Activated naive CD4-positive, alpha-beta T cell treated with anti-CD3 and anti-CD28 coated beads for 36 hours (primary cell): ENCODE measurements around the gene C3orf18. TPM values are rescaled to one million over a fixed set of nuclear protein-coding genes. Genes with fewer than 3 reads are reported as not detected.

Source experiments
- CTCF ChIA-PET: fragments of 350-600 bp; sonication (Branson Sonifier 250); formaldehyde crosslinking; loops from one replicate; lab custom pipeline; 2021; ENCODE audit warnings: antibody characterized with exemption; lab: Charles Lee
- DNase-seq: peaks from one replicate; pipeline ENCODE4 v3.0.0-alpha.2; 2020
- H3K27ac Mint-ChIP-seq: one replicate; pipeline ENCODE4 v1.8.0; 2021; ENCODE audit warnings: mild to moderate bottlenecking, mixed read lengths
- H3K27me3 Mint-ChIP-seq: one replicate; pipeline ENCODE4 v1.8.0; 2021; ENCODE audit warnings: low read depth, mixed read lengths
- H3K36me3 Mint-ChIP-seq: one replicate; pipeline ENCODE4 v1.8.0; 2021; ENCODE audit warnings: low read depth, mixed read lengths
- H3K4me1 Mint-ChIP-seq: one replicate; pipeline ENCODE4 v1.8.0; 2021; ENCODE audit warnings: low read depth, mixed read lengths
- H3K4me3 Mint-ChIP-seq: one replicate; pipeline ENCODE4 v1.8.0; 2021; ENCODE audit warnings: mild to moderate bottlenecking, moderate library complexity, mixed read lengths
- H3K9me3 Mint-ChIP-seq: one replicate; pipeline ENCODE4 v1.8.0; 2021; ENCODE audit warnings: mixed read lengths
- intact Hi-C: fragments of 100-400 bp; cut with micrococcal nuclease; formaldehyde crosslinking; loops from one replicate; pipeline ENCODE4 v1.15.1; 2023
- total RNA-seq, 2 experiments: library from RNA; stranded (reverse); gene quantifications; one replicate each; pipeline ENCODE4 v1.2.3, GENCODE V29; 2021

The C3orf18 gene
- total RNA-seq, 2 experiments from 2014 or later, result 3.1 to 3.8 TPM

DNA sequence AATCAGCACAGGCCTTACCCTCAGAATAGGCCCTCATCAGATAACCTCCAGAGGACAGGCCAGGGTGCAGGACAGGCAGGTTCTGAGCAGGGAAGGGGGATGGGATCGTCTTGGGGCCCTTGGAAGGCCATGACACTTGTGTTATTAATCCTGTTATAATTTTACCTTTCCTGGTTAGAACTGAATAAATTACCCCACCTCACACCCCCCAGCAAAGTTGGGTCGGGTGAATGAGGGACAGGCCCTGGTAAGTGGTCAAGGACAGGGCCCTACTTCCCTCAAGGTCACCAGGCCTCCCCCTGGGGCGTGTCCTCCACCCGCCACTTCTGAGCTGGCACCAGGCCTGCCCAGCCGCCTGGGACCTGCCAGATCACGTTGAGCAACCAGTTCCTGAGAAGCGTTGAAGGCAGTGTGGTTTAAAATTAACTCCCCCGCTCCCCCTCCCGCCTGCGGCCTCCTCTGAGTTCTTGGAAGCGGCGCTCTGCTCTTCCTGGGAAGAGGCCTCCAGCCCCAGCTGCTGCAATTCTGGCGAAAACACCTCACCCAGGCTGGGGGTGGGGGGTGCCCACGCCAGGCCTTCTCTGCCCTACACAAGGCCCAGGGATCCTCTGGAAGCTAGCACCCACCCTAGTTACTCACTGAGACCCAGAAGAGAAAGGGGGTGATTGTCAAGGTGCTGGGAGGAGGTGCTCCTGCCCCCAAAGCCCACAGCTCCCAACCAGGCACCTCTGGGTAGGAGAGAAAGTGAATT is 33.5 kb upstream of the C3orf18 start:
- peak; percentile 95 for DNase-seq
- no peaks in the 10 kb centered on the region for H3K27me3 Mint-ChIP-seq
- peak overlapping the region; percentile 100 for H3K27ac Mint-ChIP-seq
- intact Hi-C loops, result loop anchor here (1.0 kb wide), 4 partner anchors 10 to 242 kb away; partner anchors contain the start of genes CISH and TMEM115
- peak overlapping the region; percentile 68 for H3K4me3 Mint-ChIP-seq
- CTCF ChIA-PET, result interaction anchor here (5.4 to 11.1 kb wide), 3 partner anchors 11 to 29 kb away, joined by 94 to 234 read pairs (median 95); partner anchors contain the start of genes C3orf18, CISH, HEMK1 and MAPKAPK3
- peaks cover 25% of the 10 kb centered on the region for H3K36me3 Mint-ChIP-seq
- H3K4me1 Mint-ChIP-seq, result peaks cover 74% of the 10 kb centered on the region
- H3K9me3 Mint-ChIP-seq, result no peaks in the 10 kb centered on the region

DNA sequence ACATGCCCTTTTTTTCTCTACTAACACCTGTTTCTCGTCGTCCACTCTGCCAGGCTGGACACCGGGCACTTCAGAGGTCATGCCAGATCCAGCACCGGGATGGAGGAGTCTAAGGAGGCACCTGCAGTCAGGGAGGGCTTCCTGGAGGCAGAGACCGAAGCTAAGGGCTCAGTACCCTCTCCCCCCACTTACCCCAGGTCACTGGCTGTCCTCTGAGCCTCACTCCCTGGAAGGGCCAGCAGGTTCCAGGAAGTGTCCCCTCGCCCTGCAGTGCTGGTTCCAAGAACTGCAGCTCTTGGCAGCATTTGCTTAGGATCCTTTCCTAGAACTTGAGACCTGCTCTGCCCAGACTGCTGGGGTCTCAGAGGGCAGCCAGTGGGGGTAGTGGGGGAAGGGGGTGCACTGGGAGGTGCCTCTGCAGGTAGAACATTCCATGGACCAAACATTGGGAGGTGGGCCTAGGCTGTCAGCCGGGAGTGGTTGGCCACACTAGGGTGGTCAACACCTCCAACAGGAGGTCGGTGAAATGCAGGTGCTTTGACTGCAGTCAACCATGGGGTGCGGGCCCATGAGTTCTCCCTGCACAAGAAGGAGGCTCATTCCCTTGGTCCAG is 32.7 kb upstream of the C3orf18 start:
- Mint-ChIP-seq H3K27me3 (no peaks in the 10 kb centered on the region), H3K27ac (peak overlapping the region; percentile 100), H3K4me1 (peaks cover 72% of the 10 kb centered on the region), H3K36me3 (peaks cover 17% of the 10 kb centered on the region), H3K9me3 (no peaks in the 10 kb centered on the region), H3K4me3 (peak overlapping the region; percentile 36)
- intact Hi-C loops, result no loop called here
- peak; percentile 12 for DNase-seq
- CTCF ChIA-PET, result interaction anchor here (5.4 to 11.1 kb wide), 3 partner anchors 10 to 28 kb away, joined by 94 to 234 read pairs (median 95); partner anchors contain the start of genes C3orf18, CISH, HEMK1 and MAPKAPK3

DNA sequence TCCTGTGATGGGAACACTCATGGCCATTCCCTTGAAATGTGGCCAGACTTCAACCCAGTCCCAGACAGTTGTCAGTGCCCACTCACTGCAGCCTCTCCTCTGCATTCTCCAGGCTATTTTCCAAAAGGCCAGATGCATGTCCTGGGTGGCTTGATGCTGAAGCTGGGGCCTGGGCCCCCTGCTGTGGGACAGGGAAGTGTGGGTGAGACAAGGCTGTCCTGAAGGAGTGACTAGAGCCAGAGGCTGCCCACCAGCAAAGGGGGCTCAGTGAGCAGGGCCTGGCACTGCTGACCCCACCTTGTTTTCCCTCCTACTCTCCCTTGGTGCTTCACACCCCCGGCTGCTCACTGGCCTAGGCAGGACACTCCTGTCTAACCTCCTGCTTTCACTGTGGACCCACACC is 32.2 kb upstream of the C3orf18 start:
- peak overlapping the region; percentile 36 for H3K4me3 Mint-ChIP-seq
- peaks cover 13% of the 10 kb centered on the region for H3K36me3 Mint-ChIP-seq
- peak overlapping the region; percentile 100 for H3K27ac Mint-ChIP-seq
- CTCF ChIA-PET, result interaction anchor here (1.7 to 7.8 kb wide), 3 partner anchors 10 to 29 kb away, joined by 7 to 95 read pairs (median 94); partner anchors contain the start of genes CISH and MAPKAPK3
- intact Hi-C loops, result loop anchor here (10.0 kb wide), 1 partner anchor 1455 kb away; the partner anchor contains the start of gene DUSP7
- no peak for DNase-seq
- H3K9me3 Mint-ChIP-seq, result no peaks in the 10 kb centered on the region
- no peaks in the 10 kb centered on the region for H3K27me3 Mint-ChIP-seq
- H3K4me1 Mint-ChIP-seq, result peaks cover 72% of the 10 kb centered on the region

DNA sequence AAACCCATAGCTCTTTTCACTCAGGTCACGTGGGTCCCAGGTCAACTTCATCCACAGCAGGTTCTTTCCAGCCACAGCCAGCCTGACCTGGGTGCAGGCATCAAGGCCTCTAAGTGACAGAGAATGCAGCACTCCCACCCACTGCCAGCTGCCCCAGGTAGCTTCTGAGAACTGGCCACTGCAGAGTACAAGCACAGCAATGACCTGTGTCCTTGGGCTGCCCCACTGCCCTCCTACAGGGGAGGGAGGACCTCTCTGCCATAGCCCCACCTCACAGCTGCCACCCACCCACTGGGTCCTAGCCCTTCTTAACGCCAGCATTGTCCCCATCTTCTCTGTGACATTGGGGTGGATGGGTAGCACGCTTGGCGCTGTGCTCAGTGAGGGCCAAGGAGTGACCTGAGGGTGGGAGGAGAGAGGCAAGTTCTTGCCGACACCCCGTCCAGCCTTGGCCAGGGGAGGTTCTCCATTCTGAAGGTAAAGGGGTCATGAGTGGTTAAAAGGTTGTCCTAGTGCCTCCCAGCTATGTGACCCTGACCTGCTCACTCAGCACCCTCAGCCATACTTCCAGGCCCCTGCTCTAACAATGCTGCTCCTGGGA is 31.7 kb upstream of the C3orf18 start:
- Mint-ChIP-seq H3K36me3 (peaks cover 9% of the 10 kb centered on the region), H3K9me3 (no peaks in the 10 kb centered on the region), H3K27me3 (no peaks in the 10 kb centered on the region), H3K4me1 (peaks cover 72% of the 10 kb centered on the region), H3K4me3 (no peak overlapping the region), H3K27ac (peak overlapping the region; percentile 100)
- DNase-seq, result no peak
- CTCF ChIA-PET, result interaction anchor here (0.5 to 7.8 kb wide), 5 partner anchors 9 to 28 kb away, joined by 3 to 95 read pairs (median 7); partner anchors contain the start of genes CISH and MAPKAPK3
- intact Hi-C loops, result loop anchor here (10.0 kb wide), 1 partner anchor 1456 kb away; the partner anchor contains the start of gene DUSP7

DNA sequence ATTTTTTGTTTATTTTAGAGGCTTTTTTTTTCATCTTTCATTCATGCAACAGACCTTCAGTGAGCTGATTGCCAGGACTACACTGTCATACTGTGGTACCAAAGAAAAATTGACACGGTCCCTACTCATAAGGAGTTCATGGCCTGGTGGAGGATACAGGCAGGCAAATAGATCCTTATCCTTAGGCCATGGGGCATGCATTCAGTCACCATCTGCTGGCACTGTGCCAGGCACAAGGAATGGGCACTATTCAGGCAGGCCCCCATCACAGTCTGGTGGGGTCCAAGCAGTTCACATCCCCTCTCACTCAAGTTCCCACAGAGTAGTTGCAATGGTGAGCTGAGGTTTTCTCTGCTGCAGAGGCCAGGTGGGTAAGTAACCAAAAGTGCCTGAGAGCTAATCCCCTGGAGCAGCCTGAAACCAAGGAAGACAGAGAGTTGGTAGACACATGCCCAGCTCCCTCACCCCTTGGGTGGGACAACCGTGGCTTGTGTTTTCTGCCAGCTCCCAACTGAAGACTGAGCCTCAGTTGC is 26.8 kb upstream of the C3orf18 start:
- DNase-seq, result no peak
- no peak overlapping the region for H3K4me3 Mint-ChIP-seq
- intact Hi-C loops, result loop anchor here (10.0 kb wide), 1 partner anchor 1460 kb away; the partner anchor contains the start of gene DUSP7
- CTCF ChIA-PET, result interaction anchor here (0.8 to 10.7 kb wide), 5 partner anchors 9 to 22 kb away, joined by 3 to 243 read pairs (median 6); partner anchors contain the start of genes CISH and MAPKAPK3
- H3K9me3 Mint-ChIP-seq, result no peaks in the 10 kb centered on the region
- H3K27me3 Mint-ChIP-seq, result no peaks in the 10 kb centered on the region
- H3K27ac Mint-ChIP-seq, result peak overlapping the region; percentile 59
- H3K4me1 Mint-ChIP-seq, result peaks cover 69% of the 10 kb centered on the region
- H3K36me3 Mint-ChIP-seq, result no peaks in the 10 kb centered on the region

DNA sequence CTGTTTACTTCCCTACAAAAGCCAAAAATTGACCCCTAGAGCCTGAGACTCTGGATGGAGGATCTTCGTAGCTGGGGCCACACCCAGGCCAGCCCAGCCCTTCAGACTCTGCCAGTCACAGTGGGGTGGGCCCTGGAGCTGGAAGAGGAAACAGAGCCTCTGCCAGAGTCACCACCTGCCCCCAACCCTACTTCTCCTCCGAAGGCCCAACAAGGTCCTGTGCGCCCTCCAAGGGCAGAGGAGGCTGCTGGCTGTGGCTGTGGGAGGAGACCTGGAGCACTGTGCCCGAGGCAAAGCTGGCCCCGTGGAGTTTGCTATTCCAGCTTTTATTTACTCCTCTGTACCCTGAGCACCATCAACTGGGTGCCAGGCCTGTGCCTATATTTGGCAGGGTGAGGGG is 25.0 kb upstream of the C3orf18 start:
- Mint-ChIP-seq H3K27ac (peak overlapping the region; percentile 99), H3K4me1 (peaks cover 81% of the 10 kb centered on the region), H3K4me3 (no peak overlapping the region), H3K9me3 (no peaks in the 10 kb centered on the region), H3K27me3 (no peaks in the 10 kb centered on the region), H3K36me3 (peaks cover 4% of the 10 kb centered on the region)
- intact Hi-C loops, result loop anchor here (10.0 kb wide), 1 partner anchor 1462 kb away; the partner anchor contains the start of gene DUSP7
- DNase-seq, result peak; percentile 41
- CTCF ChIA-PET, result interaction anchor here (1.1 to 10.7 kb wide), 6 partner anchors 9 to 60 kb away, joined by 3 to 274 read pairs (median 49); partner anchors contain the start of genes C3orf18, CISH, HEMK1 and MAPKAPK3

DNA sequence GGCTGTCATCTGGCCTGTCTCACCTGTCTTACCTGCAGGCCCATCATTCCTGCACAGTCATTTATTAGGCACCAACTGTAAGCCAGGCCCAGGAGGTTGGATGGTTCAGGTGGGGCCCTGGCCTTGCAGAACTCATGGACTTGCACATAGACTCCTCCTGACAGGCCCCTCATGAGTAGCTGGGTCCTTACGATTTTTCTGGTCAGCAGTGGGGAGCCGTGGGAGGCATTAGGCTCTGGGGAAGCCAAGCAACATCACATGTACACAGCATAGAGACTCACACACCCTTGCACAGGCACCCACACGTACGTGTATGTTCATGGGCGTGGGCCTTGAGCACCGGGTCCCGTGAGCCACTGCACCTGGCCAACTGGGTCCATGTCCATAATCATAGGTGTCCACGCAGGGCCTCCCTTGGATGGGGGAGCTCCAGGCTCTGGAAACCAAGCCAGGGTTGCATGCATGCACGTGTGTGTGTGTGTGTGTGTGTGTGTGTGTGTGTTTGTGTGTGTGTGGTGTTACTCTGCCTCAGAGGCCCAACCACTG is 23.7 kb upstream of the C3orf18 start:
- intact Hi-C loops, result loop anchor here (10.0 kb wide), 1 partner anchor 1464 kb away; the partner anchor contains the start of gene DUSP7
- H3K4me1 Mint-ChIP-seq, result peaks cover 94% of the 10 kb centered on the region
- peak; percentile 39 for DNase-seq
- no peaks in the 10 kb centered on the region for H3K9me3 Mint-ChIP-seq
- peaks cover 4% of the 10 kb centered on the region for H3K36me3 Mint-ChIP-seq
- peak overlapping the region; percentile 99 for H3K27ac Mint-ChIP-seq
- H3K27me3 Mint-ChIP-seq, result no peaks in the 10 kb centered on the region
- H3K4me3 Mint-ChIP-seq, result peak overlapping the region; percentile 60
- CTCF ChIA-PET, result interaction anchor here (1.1 to 10.7 kb wide), 6 partner anchors 11 to 62 kb away, joined by 3 to 274 read pairs (median 51); partner anchors contain the start of genes C3orf18, CISH, HEMK1 and MAPKAPK3

DNA sequence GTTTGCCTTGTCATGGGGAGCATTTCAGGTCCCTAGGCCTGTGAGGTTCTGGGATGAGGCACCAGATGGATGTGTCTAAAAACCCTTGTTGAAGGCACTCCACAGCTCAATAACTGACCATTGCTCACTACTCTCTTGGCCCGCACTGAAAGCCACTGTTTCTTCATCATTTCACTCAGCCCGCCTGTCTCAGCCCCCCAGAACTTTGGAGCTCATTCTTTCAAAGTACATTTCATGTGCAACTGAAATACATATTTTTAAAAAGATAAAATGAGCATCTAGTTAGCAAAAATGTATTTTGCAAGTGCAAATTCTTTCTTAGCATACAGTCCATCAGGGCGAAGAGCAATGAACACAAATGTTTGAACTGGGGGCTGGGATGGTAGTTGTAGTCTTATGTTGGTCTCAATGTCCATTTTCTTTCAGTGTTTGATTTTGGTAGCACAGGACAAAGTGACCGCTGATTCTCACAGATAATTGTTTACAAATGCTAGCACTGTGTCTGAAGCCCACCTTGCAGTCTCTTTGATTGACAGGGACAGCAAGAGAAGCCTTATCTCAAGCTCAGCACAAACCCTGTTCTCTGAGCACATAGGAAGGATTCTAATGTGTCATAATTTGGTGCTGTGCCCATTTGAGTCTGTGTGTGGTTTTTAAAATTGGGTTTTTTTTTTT is 21.3 kb upstream of the C3orf18 start:
- peak overlapping the region; percentile 99 for H3K27ac Mint-ChIP-seq
- H3K4me1 Mint-ChIP-seq, result peaks cover 95% of the 10 kb centered on the region
- no peaks in the 10 kb centered on the region for H3K27me3 Mint-ChIP-seq
- CTCF ChIA-PET, result interaction anchor here (0.6 to 10.7 kb wide), 5 partner anchors 8 to 23 kb away, joined by 3 to 274 read pairs (median 94); partner anchors contain the start of genes C3orf18, CISH, HEMK1 and MAPKAPK3
- DNase-seq, result no peak
- H3K36me3 Mint-ChIP-seq, result peaks cover 15% of the 10 kb centered on the region
- no peaks in the 10 kb centered on the region for H3K9me3 Mint-ChIP-seq
- H3K4me3 Mint-ChIP-seq, result peak overlapping the region; percentile 42
- intact Hi-C loops, result loop anchor here (1.0 kb wide), 1 partner anchor 64 kb away; no protein-coding TSS in a partner anchor

DNA sequence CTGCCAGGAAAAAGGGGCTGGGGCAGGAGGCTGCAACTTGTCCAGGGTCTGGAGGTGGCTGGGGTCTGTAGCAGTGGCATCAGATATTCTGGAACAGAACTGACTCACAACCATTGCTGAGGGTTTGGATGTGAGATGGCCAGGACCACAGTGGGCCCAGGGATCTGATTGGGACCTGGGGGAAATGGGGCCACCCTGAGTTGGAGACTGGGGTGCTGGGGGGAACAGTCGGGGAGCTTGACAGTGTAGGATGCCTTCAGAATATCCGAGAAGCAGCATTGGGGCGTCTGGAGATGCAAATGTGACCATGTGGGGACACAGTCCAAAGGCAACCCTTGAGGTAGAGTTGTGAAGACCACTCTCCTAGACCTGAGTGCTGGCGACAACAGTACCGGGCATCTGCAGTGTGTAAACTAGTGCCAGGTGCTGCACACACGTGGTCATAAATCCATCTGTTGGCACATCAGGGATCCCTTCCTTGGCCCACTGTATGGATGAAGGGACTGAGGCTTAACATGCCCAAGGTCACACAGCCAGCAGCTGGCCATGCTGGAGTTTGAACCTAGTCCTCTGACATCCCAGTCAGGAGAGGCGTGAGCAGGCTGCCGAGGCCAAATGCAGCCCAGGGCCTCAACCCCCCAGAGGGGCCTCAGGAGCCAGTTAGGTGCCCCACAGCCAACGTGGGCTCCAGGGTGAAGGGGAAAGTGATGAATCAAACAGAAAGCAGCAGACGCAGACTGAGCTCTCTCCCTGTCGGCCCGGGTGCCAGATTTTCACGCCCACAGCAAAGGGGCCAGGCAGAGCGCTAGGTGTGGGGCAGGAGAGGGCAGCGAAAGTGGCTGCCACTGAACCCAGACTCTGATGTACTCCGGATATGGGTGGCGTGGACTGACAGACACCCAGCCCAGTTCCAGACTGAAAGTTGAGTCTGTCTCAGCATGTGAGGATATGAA is 20.5 kb upstream of the C3orf18 start:
- peaks cover 91% of the 10 kb centered on the region for H3K4me1 Mint-ChIP-seq
- no peaks in the 10 kb centered on the region for H3K27me3 Mint-ChIP-seq
- intact Hi-C loops, result loop anchor here (1.0 kb wide), 1 partner anchor 65 kb away; no protein-coding TSS in a partner anchor
- peak; percentile 94 for DNase-seq
- peak overlapping the region; percentile 42 for H3K4me3 Mint-ChIP-seq
- CTCF ChIA-PET, result interaction anchor here (7.2 to 10.7 kb wide), 3 partner anchors 14 to 24 kb away, joined by 94 to 274 read pairs (median 243); partner anchors contain the start of genes C3orf18, CISH, HEMK1 and MAPKAPK3
- peak overlapping the region; percentile 99 for H3K27ac Mint-ChIP-seq
- no peaks in the 10 kb centered on the region for H3K9me3 Mint-ChIP-seq
- H3K36me3 Mint-ChIP-seq, result peaks cover 15% of the 10 kb centered on the region

DNA sequence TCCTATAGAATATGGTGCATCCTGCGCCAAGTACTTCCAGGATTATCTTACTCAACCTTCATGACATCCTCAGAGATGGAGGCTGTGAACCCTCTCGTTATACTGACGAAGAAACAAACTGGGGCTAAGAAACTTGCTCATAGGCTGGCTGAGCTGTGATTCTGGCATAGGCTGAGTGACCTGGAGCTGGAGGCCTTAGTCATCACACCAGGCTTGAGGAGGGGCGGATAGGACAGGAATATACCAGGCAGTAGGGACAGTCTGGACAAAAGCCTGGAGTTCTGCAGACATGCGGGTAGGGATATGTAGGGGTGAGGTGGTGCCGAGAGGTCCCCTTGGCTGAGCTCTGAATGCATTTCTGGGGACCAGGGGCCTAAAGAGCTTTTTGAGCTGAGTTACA is 19.8 kb upstream of the C3orf18 start:
- CTCF ChIA-PET, result interaction anchor here (7.2 to 10.7 kb wide), 3 partner anchors 14 to 25 kb away, joined by 94 to 274 read pairs (median 243); partner anchors contain the start of genes C3orf18, CISH, HEMK1 and MAPKAPK3
- no peaks in the 10 kb centered on the region for H3K27me3 Mint-ChIP-seq
- H3K36me3 Mint-ChIP-seq, result peaks cover 20% of the 10 kb centered on the region
- H3K9me3 Mint-ChIP-seq, result no peaks in the 10 kb centered on the region
- intact Hi-C loops, result no loop called here
- peak; percentile 27 for DNase-seq
- peak overlapping the region; percentile 99 for H3K27ac Mint-ChIP-seq
- no peak overlapping the region for H3K4me3 Mint-ChIP-seq
- peaks cover 86% of the 10 kb centered on the region for H3K4me1 Mint-ChIP-seq
